ENCODE data around the gene GIGYF2. TPM values are rescaled to one million over a fixed set of nuclear protein-coding genes. Genes with fewer than 3 reads are reported as not detected.
"Not testable (repeated sequence)": the region's sequence is repeated elsewhere in the genome, so short reads cannot be mapped to it uniquely, and the experiment has no call there.

Gene GIGYF2
- total RNA-seq, 1 donor from 2014 or later: 27.8 TPM

DNA sequence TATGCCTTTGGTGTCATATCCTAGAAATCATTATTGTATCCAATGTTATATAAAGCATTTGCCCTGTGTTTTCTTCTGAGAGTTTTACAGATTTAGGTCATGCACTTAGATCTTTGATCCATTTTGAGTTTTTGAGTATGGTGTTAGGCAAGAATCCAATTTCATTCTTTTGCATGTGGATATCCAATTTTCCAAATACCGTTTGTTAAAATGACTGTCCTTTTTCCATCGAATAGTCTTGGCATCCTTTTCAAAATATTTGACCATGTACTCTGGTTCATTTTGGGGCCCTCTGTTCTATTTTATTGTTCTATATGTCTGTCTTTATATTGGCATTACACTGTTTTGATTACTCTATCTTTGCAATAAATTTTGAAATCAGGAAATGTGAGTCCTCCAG, 103.0 kb downstream of the GIGYF2 start:
- DNase-seq (ENCODE audit: low spot score): no peak
- no peak for ATAC-seq

DNA sequence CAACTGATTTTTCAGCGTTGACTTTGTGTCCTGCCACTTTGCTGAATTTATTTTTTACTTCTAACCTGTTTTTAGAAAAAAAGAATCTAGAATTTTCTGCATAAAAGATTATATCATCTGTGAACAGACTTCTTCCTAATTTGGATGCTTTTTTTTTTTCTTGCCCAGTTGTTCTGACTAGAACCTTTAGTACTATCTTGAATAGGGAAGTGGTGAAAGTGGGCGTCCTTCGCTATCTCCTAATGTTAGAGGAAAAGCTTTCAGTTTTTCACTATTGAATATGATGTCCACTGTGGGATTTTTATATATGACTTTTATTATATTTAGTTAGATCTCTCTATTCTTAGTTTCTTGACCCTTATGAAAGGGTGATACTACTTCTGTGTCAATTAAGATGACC, 105.0 kb downstream of the GIGYF2 start:
- ATAC-seq (no peak), DNase-seq (ENCODE audit: low spot score) (no peak)

DNA sequence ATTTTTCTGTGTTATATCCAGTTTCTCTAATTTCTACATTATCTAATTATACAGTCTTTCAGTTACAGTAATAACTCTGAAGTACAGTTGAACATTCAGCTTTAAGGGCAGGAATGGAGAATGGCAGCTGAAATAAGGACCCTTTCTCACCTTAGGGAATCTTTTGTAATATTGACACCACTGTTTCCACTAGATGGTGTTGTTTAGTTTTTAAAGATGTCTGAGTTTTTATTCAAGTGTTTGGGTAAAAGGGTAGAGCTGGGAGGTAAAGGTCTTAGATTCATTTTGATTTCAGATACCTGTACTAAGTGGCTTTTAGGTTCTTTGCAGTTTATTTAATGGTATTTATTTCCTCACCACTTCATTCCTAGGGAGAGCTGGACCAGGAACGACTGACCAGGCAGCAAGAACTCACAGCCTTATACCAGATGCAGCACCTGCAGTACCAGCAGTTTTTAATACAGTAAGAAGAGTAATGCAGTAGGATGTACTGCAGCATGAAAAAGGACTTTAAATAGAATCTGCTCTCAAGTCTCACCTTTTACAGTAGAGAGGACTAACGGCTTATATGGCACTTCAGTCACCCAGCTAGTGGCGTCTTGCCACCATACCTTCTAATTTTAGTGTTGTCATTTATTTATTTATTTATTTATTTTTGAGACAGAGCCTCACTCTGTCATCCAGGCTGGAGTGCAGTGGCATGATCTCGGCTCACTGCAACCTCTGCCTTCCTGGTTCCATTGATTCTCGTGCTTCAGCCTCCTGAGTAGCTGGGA, 112.4 kb downstream of the GIGYF2 start:
- ATAC-seq (no peak), DNase-seq (ENCODE audit: low spot score) (no peak)

DNA sequence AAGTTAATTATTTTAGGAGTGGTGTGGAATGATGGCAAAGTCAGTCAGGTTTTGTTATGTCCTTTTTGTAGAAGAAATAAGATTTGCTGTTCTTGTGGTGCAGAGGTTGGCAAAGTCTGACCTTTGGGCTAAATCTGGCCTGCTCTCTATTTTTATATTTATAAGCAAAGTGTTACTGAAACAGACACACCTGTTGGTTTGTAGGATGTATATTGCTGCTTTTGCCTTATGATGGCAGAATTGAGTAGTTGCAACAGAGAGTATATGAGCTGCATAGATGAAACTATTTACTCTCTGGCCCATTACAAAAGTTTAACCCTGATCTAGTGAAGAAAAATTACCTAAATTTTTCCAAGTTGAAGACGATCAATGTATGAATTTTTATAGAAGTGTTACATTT, 113.3 kb downstream of the GIGYF2 start:
- ATAC-seq (no peak), DNase-seq (ENCODE audit: low spot score) (no peak)

DNA sequence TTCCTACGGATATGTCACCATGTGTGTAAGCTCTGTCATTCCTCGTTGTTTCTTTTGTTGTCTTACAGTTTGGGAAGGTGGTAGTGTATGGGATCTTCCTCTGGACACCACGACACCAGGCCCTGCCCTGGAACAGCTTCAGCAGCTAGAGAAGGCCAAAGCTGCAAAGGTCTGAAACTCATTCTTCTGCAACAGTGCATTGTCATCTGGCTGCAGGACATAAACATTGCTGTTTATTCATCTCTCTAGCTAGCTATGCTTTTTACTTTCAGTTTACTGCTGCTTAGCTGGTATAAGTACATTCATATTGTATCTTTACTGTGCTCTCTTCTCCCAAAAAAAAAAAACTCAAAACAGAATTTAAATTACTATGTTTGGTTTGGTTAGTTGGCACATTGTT, 118.4 kb downstream of the GIGYF2 start:
- ATAC-seq: no peak
- DNase-seq (ENCODE audit: low spot score): no peak

DNA sequence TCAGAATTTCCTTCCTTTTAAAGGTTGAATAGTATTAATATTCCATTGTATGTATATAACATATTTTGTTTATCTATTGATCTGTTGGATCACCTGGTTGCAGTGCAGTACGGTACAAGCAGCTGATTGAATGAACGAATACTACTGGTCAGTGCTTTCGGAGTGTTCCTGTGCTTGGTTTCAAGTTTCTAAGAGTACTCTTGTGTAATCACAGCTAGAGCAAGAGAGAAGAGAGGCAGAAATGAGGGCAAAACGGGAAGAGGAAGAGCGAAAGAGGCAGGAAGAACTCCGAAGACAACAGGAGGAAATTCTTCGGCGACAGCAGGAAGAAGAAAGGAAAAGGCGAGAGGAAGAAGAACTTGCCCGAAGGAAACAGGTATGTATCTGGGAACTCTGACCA, 119.5 kb downstream of the GIGYF2 start:
- peak; percentile 63 for ATAC-seq
- no peak for DNase-seq (ENCODE audit: low spot score)

DNA sequence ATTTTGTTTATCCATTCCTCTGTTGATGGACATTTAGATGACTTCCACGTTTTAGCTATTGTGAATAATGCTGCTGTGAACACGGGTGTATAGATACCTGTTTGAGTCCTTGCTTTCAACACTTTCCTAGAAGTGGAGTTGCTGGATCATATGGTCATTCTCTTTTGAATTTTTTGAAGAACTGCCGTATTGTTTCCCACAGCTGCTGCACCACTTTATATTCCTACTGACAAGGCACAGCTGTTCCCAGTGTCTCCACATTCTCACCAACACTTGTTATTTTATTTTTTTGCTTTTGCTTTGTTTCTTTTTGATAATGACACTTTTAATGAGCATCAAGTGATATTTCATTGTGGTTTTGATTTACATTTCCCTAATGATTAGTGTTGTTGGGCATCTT, 120.6 kb downstream of the GIGYF2 start:
- ATAC-seq (no peak), DNase-seq (ENCODE audit: low spot score) (no peak)

DNA sequence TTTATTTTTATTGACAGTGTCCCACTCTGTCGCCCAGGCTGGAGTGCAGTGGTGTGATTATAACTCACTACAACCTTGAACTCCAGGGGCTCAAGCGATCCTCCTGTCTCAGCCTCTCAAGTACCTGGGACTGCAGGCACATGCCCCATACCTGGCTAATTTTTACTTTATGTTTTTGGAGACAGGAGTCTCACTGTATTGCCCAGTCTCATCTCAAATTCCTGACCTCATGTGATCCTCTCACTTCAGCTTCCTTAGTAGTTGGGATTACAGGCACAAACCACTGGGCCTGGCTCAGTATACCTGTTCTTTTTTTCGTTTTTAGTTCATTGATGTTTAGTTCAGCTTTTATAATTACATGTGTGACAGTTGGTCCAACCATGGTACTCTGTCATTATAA, 132.9 kb downstream of the GIGYF2 start:
- no peak for DNase-seq (ENCODE audit: low spot score)
- no peak for ATAC-seq

DNA sequence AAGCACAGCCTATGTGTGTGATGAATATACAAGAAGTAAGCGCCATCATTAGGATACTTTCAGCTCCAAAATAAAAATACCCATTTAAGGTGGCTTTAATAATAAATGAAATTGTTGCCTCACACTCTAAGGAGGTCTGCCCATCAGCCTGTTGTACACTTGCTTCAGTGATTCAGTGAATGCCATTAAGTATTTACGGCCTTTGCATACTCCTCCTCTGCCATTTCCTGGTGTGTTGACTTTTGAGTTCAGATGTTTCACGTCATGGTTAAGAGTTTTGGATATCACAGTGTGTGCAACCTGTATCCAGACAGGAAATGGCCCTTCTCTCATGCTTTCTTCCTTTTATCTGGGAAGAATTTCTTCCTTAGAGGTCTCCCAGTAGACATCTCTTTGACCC, 134.4 kb downstream of the GIGYF2 start:
- no peak for ATAC-seq

DNA sequence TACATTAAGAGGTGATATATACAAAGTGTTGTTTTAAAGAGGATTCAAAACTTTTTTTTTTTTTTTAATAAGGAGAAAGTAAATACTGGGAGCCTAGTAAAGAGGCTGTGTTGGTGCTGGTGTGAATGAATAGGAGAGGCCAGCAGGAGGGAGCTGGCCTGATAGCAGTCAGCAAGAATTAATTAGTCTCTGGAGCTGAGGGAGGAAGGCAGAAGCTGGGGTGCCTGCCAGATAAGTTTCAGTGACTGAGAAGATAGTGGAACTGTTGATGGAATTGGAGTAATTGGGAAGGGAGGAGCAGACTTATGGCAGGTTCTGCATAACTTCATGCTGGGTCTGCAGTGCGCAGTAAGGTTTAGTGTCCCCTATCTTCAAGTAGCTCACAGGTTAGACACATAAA, 136.7 kb downstream of the GIGYF2 start:
- ATAC-seq (no peak), DNase-seq (ENCODE audit: low spot score) (no peak)

More for the DNA sequence above, 134.4 kb downstream of the GIGYF2 start:
- no peak for DNase-seq (ENCODE audit: low spot score)

DNA sequence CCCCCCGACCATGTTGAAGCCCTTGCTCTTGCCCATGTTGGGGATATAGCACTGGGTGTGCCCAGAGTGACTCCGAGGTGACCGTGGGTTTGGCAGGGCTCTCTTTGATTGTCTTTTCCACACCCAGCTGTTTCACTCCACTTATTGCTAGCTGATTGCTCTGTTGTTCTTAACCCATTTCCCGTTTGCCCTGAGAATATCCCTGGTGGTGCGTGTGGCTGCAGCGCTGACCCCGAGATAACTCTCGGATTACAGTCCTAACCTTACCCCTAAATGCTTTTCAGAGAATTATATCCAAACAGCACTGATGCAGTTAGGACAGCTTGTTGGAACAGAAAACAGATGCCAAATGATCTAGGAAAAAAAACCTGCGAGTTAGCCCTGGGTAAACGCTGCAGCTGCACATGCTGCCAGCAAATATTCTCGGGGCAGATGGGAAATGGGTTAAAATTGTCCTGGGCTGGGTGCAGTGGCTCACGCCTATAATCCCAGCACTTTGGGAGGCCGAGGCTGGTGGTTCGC, 138.6 kb downstream of the GIGYF2 start:
- ATAC-seq (no peak), DNase-seq (ENCODE audit: low spot score) (no peak)

DNA sequence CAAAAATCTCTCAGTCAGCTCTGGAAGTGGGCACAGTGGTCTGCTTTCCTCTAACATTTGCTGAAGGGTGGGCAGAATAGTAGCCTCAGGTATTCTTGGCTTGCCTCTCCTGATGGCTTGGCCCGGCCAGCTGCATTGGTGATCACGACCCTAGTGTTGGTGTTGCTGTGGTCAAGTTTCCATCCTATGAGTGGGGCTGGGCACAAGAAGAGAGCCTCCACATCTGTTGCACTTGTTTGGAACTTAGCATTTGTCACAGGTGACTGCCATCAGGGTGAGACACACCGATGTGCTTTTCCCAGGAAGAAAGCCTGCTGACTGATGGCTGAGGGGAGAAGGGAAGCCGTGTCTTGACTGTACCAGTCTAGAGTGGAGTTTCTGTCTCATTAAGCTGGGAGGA, 139.8 kb downstream of the GIGYF2 start:
- ATAC-seq (no peak), DNase-seq (ENCODE audit: low spot score) (no peak)

DNA sequence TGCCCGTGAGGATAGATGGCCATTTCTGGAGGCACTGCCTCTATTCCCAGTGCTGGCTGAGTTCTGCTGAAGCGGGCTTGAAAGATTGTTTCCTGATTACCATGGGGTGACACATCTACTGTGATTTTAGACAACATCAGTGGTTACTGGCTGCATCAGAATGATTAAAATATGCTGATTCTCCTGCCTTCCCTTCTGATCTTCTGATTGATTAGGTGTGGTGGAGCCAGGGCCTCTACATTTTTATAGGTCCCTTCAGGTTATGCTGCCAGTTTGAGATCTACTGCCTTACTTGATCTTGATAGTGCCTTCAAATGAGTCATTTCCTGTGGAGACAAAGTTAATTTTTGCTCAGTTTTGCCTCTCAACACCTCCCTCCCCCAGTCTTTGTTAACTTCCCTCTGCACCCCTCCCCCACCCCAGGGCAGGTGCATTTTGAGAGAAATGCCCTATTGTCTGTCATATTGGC, 141.3 kb downstream of the GIGYF2 start:
- DNase-seq (ENCODE audit: low spot score): no peak
- ATAC-seq: no peak

DNA sequence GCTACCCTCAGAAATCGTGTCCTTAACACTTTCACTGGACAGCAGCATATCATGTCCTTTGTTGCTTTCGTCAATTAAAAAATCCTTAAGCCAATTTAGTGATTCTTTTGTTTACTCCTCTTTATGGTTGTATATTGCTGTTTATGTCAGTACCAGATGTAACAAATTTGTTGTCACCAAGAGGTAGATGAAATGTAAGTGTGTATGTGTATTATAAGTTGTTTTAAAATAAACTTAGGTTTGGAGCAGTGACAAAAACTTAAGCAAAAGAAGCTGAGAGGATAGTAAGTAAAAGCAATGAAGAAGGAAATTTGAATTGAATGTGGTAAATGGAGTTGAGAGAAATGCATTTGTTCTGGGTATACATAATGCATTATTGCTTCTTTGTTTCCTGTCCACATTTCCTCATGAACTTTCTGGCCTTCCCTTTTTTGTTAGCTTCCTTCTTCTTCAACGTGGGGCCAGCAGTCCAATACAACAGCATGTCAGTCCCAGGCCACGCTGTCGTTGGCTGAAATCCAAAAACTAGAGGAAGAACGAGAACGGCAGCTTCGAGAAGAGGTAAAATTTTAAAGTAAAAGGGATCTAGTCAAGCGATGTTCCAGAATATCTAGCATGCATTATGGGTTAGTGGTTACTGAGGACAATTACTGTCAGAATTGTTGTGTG, 142.4 kb downstream of the GIGYF2 start:
- DNase-seq (ENCODE audit: low spot score) (no peak), ATAC-seq (peak; percentile 33)

DNA sequence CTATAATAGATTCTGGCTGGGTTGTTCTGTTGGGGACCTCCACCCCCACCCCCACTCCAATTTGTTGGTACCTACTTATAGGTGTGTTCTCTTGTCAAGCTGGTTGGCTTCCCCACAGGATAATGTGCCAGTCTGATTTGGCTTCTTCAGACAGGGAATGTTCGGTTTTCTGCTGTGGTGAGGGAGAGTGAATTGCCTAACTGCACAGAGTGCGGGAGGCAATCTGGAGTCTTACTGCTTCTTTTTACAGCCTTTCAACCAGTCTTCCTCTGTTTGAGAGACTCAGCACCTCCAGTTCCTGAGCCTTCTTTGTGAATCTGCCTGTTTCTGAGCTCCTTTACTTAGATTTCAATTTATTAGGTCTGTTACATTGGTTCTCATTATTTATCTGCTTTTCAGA, 145.6 kb downstream of the GIGYF2 start:
- no peak for ATAC-seq
- no peak for DNase-seq (ENCODE audit: low spot score)

DNA sequence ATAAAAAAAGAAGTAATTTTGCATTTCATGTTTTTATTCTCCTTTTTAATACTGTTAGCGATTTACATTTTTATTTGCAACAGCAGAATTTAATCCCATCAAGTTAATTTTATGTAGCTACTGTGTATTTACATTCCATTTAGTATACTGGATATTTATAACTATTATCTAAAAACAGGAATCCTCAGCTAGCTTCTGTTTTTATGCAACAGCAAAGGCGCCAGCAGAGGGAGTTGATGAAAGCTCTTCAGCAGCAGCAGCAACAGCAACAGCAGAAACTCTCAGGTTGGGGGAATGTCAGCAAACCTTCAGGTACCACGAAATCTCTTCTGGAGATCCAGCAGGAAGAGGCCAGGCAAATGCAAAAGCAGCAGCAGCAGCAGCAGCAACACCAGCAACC, 146.7 kb downstream of the GIGYF2 start:
- DNase-seq (ENCODE audit: low spot score) (no peak), ATAC-seq (no peak)

DNA sequence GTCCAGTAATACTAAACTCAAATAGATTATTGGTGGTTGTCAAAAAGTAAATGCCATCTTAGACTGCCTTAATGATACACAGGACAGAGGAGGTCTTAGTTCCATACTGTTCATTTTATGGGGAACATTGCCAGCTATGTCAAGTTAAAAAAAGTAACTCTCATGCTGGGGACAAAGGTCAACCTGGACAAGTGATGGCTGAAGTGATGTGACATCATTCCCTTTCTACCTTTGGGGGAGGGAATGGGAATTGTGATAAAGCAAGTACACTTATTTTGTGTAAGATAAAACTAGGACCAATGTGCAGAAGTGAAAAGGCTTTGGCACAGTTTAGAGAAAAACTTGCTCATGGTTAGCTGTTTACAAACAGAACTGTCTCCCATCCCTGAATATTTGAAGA, 148.9 kb downstream of the GIGYF2 start:
- DNase-seq (ENCODE audit: low spot score) (no peak), ATAC-seq (peak; percentile 65)

DNA sequence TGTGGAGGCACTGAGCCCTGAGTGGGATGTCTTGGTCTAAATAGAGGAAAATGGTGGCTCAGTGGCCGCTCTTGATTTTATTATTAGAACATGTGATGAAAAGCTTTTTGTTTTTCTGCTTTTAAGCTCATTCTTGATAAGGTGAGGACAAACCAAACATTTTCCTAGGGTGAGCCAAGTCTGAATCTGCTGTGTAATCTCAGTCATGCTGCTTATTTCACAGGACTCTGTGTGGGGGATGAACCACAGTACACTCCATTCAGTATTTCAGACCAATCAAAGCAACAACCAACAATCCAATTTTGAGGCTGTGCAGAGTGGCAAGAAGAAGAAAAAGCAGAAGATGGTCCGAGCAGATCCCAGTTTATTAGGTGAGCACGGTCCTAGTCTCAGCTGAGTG, 152.9 kb downstream of the GIGYF2 start:
- DNase-seq (ENCODE audit: low spot score) (no peak), ATAC-seq (peak; percentile 25)

DNA sequence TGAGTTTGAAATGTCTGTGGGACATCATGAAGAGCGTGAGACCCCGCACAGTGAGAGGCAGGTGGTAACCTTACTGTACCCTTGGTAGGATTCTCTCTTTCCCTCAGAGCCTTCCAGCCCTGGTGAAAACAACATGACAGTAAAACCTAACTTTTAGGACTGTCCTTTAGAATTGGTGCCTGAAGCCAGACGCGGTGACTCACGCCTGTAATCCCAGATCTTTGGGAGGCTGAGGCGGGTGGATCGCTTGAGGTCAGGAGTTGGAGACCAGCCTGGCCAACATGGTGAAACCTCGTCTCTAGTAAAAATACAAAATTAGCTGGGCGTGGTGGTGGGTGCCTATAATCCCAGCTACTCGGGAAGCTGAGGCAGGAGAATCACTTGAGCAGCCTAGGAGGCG, 154.9 kb downstream of the GIGYF2 start:
- not testable (repeated sequence) for ATAC-seq; DNase-seq (ENCODE audit: low spot score)

DNA sequence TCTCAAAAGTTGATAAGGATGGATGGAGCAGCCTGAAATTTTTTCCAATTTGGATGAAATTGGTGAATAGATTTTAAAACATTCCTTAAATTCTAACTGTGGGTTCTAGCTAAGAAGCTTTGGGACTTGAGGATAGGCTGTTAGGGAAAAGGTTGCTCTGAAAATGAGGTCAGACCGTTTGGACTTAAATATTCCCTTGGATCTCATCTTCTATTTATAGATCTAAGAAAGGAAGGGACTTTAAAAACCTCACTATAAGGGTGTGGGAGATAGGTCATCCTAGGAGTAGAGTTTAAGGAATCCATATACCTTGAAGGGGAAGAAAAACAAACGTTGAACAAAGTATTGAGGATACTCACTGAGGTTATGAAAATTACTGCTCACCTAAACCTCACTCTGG, 155.5 kb downstream of the GIGYF2 start:
- ATAC-seq (no peak), DNase-seq (ENCODE audit: low spot score) (no peak)

DNA sequence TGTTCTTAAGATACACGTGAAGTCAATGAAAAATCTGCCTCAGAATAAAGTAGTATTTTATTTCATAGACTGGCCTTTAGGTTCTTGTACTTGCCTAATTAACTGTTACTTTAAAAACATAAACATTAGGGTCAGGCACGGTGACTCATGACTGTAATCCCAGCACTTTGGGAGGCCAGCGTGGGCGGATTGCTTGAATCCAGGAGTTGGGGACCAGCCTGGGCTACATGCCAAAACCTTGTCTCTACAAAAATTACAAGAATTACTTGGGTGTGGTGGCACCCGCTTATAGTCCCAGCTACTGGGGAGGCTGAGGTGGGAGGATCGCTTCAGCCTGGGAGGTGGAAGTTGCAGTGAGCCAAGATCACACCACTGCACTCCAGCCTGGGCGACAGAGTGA, 157.0 kb downstream of the GIGYF2 start:
- ATAC-seq: no peak
- DNase-seq (ENCODE audit: low spot score): no peak

DNA sequence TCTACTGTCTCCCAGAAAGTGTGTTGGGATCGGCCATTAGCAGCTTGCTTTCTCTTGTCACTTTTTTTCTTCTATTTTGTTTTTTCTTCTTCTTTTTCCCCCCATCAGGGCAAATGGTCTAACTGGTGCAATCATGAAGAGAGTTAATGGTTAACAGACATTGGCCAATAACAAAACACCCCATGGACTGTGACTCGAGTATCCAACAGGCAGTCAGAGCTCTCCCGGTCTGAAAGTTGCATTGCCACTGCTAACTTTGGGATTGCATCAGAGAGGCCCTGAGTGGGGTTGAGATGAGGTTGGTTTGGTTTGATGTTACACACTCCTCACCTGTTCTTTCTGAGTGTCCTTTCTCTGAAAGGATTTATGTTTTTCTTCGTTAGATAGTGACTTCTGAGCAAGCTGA, 160.0 kb downstream of the GIGYF2 start:
- DNase-seq (ENCODE audit: low spot score) (peak; percentile 87), ATAC-seq (peak; percentile 74)
